ENCODE measurements around the gene GALNT10.

Gene GALNT10

DNA sequence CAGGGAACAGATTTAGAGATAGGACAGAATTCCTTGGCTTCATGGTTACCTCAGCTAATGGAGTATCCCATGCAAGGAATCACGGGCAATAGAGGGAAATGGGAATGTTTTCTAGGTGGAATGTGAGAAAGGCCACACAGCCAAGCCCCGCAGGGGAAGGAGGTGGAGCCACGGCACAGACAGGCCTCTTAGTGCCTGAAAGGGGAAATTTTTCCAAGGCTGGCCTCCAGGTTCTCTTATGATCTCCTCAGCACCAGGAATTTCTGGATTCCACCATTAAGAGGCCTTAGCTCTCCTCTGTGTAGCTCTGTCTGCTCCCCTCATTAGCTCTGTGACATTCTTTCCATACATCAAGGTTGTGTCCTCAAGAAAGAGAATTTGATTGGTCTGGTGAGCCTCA is 124.7 kb downstream of the GALNT10 start:
- Histone ChIP-seq H3K4me1 (ENCODE audit: control insufficient read depth, insufficient read depth, low read length) (no peaks in the 10 kb centered on the region), H3K9me3 (ENCODE audit: control insufficient read depth, insufficient read depth, low read length) (no peaks in the 10 kb centered on the region), H3K27me3 (ENCODE audit: control insufficient read depth, insufficient read depth, low read length) (no peaks in the 10 kb centered on the region), H3K36me3 (ENCODE audit: control insufficient read depth, insufficient read depth, low read length) (no peaks in the 10 kb centered on the region), H3K27ac (ENCODE audit: low read depth, low read length) (no peak overlapping the region), H3K4me3 (ENCODE audit: low read depth, low read length) (no peak overlapping the region), H3K9ac (ENCODE audit: low read depth, low read length) (no peak overlapping the region)

- Histone ChIP-seq H3K36me3 (ENCODE audit: control insufficient read depth, insufficient read depth, low read length) (no peaks in the 10 kb centered on the region), H3K9ac (ENCODE audit: low read depth, low read length) (no peak overlapping the region), H3K4me1 (ENCODE audit: control insufficient read depth, insufficient read depth, low read length) (no peaks in the 10 kb centered on the region), H3K27me3 (ENCODE audit: control insufficient read depth, insufficient read depth, low read length) (no peaks in the 10 kb centered on the region), H3K4me3 (ENCODE audit: low read depth, low read length) (no peak overlapping the region), H3K9me3 (ENCODE audit: control insufficient read depth, insufficient read depth, low read length) (no peaks in the 10 kb centered on the region), H3K27ac (ENCODE audit: low read depth, low read length) (no peak overlapping the region)
These were observed 125.2 kb downstream of the GALNT10 start for GRCh38 chr5:154315756-154316155.

DNA sequence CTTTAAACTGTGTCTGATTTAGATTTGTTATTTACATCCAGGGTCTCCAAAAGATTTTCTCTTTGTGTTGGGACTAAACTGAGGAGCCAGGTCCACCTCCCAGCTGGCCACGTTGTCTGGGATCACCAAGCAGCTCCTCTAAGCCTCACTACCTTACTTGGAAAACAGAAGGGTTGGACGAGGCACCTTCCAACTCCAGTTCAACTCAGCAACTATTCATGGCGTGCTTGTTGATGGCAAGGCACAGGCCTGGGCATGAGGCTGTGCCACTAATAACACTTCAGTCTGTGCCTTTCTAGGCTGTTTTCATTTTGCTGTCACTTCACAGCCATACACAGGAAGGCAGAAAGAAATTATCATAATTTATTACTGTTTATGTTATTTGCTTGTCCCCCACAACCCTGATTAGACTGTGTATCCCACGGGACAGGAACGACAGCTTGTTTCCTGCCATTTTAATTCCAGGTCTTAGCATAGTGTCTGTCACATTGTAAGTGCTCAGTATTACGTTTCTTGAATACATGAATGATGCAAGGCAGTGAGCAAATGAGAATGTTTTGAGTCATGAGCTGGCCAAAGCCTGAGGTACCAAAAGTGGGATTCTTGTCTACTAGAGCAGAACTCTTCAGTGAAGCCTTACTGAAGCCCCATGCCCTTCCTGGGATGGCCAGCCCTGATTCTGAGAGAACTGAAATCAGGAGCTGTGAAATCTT is 125.8 kb downstream of the GALNT10 start:
- H3K27ac ChIP-seq (ENCODE audit: low read depth, low read length) = no peak overlapping the region
- no peaks in the 10 kb centered on the region for H3K27me3 ChIP-seq (ENCODE audit: control insufficient read depth, insufficient read depth, low read length)
- no peaks in the 10 kb centered on the region for H3K36me3 ChIP-seq (ENCODE audit: control insufficient read depth, insufficient read depth, low read length)
- no peaks in the 10 kb centered on the region for H3K4me1 ChIP-seq (ENCODE audit: control insufficient read depth, insufficient read depth, low read length)
- H3K9ac ChIP-seq (ENCODE audit: low read depth, low read length) = no peak overlapping the region
- no peak overlapping the region for H3K4me3 ChIP-seq (ENCODE audit: low read depth, low read length)
- no peaks in the 10 kb centered on the region for H3K9me3 ChIP-seq (ENCODE audit: control insufficient read depth, insufficient read depth, low read length)

DNA sequence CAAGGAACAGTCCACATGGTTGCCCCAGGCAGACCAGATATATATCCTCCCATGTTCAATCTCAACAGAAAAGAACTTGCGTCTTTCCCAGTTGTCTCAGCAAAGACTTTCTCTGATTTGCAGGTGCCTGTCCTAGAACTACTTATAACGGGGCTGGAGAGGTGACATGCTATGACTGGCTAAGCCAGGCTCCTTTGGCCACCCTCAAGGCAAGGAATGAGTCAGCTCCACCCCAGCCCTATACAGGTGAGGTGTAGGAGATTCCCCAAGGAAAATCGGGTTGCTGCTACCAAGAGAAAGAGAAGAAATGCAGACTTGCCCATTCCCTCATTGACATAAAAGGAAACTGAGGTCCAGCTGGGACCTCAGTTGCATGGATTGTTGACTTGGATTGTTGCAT is 127.4 kb downstream of the GALNT10 start:
- no peak overlapping the region for H3K27ac ChIP-seq (ENCODE audit: low read depth, low read length)
- H3K9me3 ChIP-seq (ENCODE audit: control insufficient read depth, insufficient read depth, low read length) = no peaks in the 10 kb centered on the region
- H3K9ac ChIP-seq (ENCODE audit: low read depth, low read length) = no peak overlapping the region
- H3K27me3 ChIP-seq (ENCODE audit: control insufficient read depth, insufficient read depth, low read length) = no peaks in the 10 kb centered on the region
- no peak overlapping the region for H3K4me3 ChIP-seq (ENCODE audit: low read depth, low read length)
- H3K36me3 ChIP-seq (ENCODE audit: control insufficient read depth, insufficient read depth, low read length) = no peaks in the 10 kb centered on the region
- H3K4me1 ChIP-seq (ENCODE audit: control insufficient read depth, insufficient read depth, low read length) = no peaks in the 10 kb centered on the region

DNA sequence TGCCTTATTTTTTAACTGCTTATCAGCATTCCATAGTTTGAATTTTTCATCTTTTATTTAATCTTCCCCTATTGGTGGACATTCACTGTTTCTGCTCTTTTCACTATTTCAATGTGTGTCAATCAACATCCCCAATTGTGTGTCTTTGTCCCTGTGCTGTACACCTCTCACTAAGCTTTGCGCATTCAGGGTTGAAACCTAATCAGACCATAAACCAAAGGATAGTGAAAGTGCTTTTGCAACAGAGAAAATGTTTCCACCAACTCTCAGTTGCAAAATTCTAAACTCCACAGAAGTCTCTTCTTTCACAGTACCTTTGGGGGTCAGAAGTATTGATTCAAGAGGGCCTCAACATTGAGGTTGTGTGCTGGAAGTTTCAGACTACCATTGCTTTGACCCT is 128.2 kb downstream of the GALNT10 start:
- H3K36me3 ChIP-seq (ENCODE audit: control insufficient read depth, insufficient read depth, low read length) = no peaks in the 10 kb centered on the region
- no peak overlapping the region for H3K27ac ChIP-seq (ENCODE audit: low read depth, low read length)
- H3K9ac ChIP-seq (ENCODE audit: low read depth, low read length) = no peak overlapping the region
- no peak overlapping the region for H3K4me3 ChIP-seq (ENCODE audit: low read depth, low read length)
- no peaks in the 10 kb centered on the region for H3K4me1 ChIP-seq (ENCODE audit: control insufficient read depth, insufficient read depth, low read length)
- H3K27me3 ChIP-seq (ENCODE audit: control insufficient read depth, insufficient read depth, low read length) = no peaks in the 10 kb centered on the region
- H3K9me3 ChIP-seq (ENCODE audit: control insufficient read depth, insufficient read depth, low read length) = no peaks in the 10 kb centered on the region

DNA sequence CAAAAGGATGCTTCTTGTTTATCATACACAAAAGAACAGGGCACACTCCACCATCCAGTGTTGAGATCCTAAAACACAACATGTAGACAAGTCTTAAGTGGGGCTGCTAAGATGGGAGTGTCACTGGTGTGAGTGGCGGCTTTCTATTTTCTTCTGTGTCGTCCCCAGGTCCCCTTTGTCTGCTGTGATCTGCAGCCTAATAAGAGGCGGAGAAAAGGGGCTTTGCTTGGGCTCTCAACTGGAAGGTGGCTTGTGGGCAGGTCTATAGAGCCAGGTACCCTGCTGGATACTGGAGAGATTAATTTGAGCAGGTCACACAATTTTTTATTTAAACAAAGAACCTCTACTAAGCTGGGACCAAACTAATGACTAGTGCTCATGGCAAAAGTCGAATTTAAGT is 129.2 kb downstream of the GALNT10 start:
- Histone ChIP-seq H3K4me1 (ENCODE audit: control insufficient read depth, insufficient read depth, low read length) (no peaks in the 10 kb centered on the region), H3K4me3 (ENCODE audit: low read depth, low read length) (no peak overlapping the region), H3K36me3 (ENCODE audit: control insufficient read depth, insufficient read depth, low read length) (no peaks in the 10 kb centered on the region), H3K27me3 (ENCODE audit: control insufficient read depth, insufficient read depth, low read length) (no peaks in the 10 kb centered on the region), H3K9ac (ENCODE audit: low read depth, low read length) (no peak overlapping the region), H3K27ac (ENCODE audit: low read depth, low read length) (no peak overlapping the region), H3K9me3 (ENCODE audit: control insufficient read depth, insufficient read depth, low read length) (no peaks in the 10 kb centered on the region)

DNA sequence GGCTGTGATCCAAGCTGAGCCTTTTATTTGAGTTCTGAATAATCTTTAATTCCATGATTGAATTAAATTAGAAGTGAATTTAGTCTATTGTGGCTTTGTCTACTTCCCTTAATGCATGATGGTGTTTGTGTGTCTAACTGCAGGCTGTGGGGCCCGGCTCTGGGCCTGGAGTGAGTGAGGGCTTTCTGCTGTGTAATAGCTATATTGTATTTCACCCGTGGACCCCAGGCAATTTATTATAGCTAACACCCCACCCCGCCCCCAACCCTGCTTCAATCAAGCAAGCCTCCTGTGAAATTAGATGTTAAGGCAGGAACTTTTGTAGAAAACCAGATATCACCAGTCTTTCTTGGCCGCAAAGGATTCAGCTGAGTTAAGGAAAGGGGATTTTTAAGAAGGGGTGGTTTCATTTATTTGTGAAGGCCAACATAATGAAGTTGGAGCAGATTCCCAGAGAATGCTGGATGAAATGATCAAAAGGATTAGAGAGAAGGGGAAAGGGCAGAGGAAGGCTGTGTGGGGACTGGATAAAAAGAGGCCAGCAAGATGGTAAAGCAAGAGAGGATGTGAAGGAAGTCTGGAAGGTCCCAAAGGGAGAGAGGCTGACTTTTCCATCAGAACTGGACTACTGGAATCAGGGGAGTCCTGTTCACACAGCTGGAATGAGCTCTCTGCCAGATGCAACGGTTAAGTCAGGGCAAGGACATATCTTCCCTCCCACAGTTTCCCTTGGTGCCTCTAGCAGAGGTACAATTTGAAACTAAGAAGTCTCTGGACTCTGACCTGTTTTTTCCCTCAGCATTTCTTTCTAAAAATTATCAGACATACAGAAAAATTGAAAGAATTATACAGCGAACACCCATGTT is 129.9 kb downstream of the GALNT10 start:
- Histone ChIP-seq H3K36me3 (ENCODE audit: control insufficient read depth, insufficient read depth, low read length) (no peaks in the 10 kb centered on the region), H3K9ac (ENCODE audit: low read depth, low read length) (no peak overlapping the region), H3K27ac (ENCODE audit: low read depth, low read length) (no peak overlapping the region)

DNA sequence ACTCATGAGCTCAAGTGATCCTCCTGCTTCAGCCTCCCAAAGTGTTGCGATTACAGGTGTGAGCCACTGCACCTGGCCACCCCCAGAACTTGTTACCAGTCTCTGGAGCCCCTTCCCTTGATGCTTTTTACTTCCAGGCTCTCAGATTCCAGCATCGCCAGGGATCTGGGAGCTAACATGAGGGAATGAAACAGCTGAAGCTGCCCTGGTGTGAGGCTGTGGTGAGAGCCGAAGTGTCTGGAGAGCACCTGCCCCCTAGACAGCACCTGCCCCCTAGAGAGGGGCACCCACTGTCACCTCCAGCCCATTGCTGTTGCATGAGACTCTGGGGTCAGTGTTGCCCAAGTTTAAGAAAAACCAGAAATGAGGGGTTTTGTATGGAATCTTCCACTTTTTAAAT is 131.0 kb downstream of the GALNT10 start:
- H3K4me3 ChIP-seq (ENCODE audit: low read depth, low read length) = no peak overlapping the region
- H3K27ac ChIP-seq (ENCODE audit: low read depth, low read length) = no peak overlapping the region
- no peak overlapping the region for H3K9ac ChIP-seq (ENCODE audit: low read depth, low read length)
- H3K27me3 ChIP-seq (ENCODE audit: control insufficient read depth, insufficient read depth, low read length) = no peaks in the 10 kb centered on the region
- no peaks in the 10 kb centered on the region for H3K9me3 ChIP-seq (ENCODE audit: control insufficient read depth, insufficient read depth, low read length)
- H3K36me3 ChIP-seq (ENCODE audit: control insufficient read depth, insufficient read depth, low read length) = no peaks in the 10 kb centered on the region
- H3K4me1 ChIP-seq (ENCODE audit: control insufficient read depth, insufficient read depth, low read length) = no peaks in the 10 kb centered on the region

More for the DNA sequence above, 129.9 kb downstream of the GALNT10 start:
- no peaks in the 10 kb centered on the region for H3K9me3 ChIP-seq (ENCODE audit: control insufficient read depth, insufficient read depth, low read length)
- H3K4me1 ChIP-seq (ENCODE audit: control insufficient read depth, insufficient read depth, low read length) = no peaks in the 10 kb centered on the region
- H3K27me3 ChIP-seq (ENCODE audit: control insufficient read depth, insufficient read depth, low read length) = no peaks in the 10 kb centered on the region
- H3K4me3 ChIP-seq (ENCODE audit: low read depth, low read length) = no peak overlapping the region

GRCh38 chr5:154324033-154324432 is 133.5 kb downstream of the GALNT10 start:
- Histone ChIP-seq H3K9me3 (ENCODE audit: control insufficient read depth, insufficient read depth, low read length) (no peaks in the 10 kb centered on the region), H3K4me1 (ENCODE audit: control insufficient read depth, insufficient read depth, low read length) (no peaks in the 10 kb centered on the region), H3K36me3 (ENCODE audit: control insufficient read depth, insufficient read depth, low read length) (no peaks in the 10 kb centered on the region), H3K9ac (ENCODE audit: low read depth, low read length) (no peak overlapping the region), H3K27ac (ENCODE audit: low read depth, low read length) (no peak overlapping the region), H3K4me3 (ENCODE audit: low read depth, low read length) (no peak overlapping the region), H3K27me3 (ENCODE audit: control insufficient read depth, insufficient read depth, low read length) (no peaks in the 10 kb centered on the region)

DNA sequence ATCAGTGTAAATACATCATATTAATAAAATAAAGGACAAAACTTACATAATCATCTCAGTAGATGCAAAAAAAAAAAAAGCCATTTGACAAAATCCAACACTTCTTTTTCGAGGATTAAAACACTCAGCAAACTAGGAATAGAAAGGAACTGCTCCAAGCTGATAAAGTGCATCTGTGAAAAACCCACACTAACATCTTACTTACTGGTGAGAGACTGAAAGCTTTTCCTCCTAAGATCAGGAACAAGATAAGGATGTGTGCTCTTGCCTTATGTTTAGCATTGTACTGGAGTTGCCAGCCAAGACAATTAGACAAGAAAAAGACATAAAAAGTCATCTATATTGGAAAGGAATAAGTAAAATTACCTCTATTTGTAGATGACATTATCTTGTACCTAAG is 135.0 kb downstream of the GALNT10 start:
- H3K4me3 ChIP-seq (ENCODE audit: low read depth, low read length) = no peak overlapping the region
- no peaks in the 10 kb centered on the region for H3K27me3 ChIP-seq (ENCODE audit: control insufficient read depth, insufficient read depth, low read length)
- no peaks in the 10 kb centered on the region for H3K9me3 ChIP-seq (ENCODE audit: control insufficient read depth, insufficient read depth, low read length)
- no peaks in the 10 kb centered on the region for H3K4me1 ChIP-seq (ENCODE audit: control insufficient read depth, insufficient read depth, low read length)
- no peak overlapping the region for H3K27ac ChIP-seq (ENCODE audit: low read depth, low read length)
- H3K9ac ChIP-seq (ENCODE audit: low read depth, low read length) = no peak overlapping the region
- H3K36me3 ChIP-seq (ENCODE audit: control insufficient read depth, insufficient read depth, low read length) = no peaks in the 10 kb centered on the region

GRCh38 chr5:154329062-154329461 is 138.5 kb downstream of the GALNT10 start:
- Histone ChIP-seq H3K4me3 (ENCODE audit: low read depth, low read length) (no peak overlapping the region), H3K27me3 (ENCODE audit: control insufficient read depth, insufficient read depth, low read length) (no peaks in the 10 kb centered on the region), H3K9ac (ENCODE audit: low read depth, low read length) (no peak overlapping the region), H3K27ac (ENCODE audit: low read depth, low read length) (no peak overlapping the region), H3K36me3 (ENCODE audit: control insufficient read depth, insufficient read depth, low read length) (no peaks in the 10 kb centered on the region), H3K9me3 (ENCODE audit: control insufficient read depth, insufficient read depth, low read length) (no peaks in the 10 kb centered on the region), H3K4me1 (ENCODE audit: control insufficient read depth, insufficient read depth, low read length) (no peaks in the 10 kb centered on the region)
